NT2/D1 (cell line): ENCODE measurements around the gene LTB4R.

Experiments
- SUZ12 ChIP-seq: IDR thresholded peaks from 2 replicates; pipeline ENCODE4 v1.6.1; 2011; ENCODE audit not compliant: insufficient read length, insufficient read depth; ENCODE audit errors: extremely low read depth
- YY1 ChIP-seq: IDR thresholded peaks from 2 replicates; pipeline ENCODE4 v1.6.1; 2011; ENCODE audit not compliant: insufficient read length, insufficient read depth

DNA sequence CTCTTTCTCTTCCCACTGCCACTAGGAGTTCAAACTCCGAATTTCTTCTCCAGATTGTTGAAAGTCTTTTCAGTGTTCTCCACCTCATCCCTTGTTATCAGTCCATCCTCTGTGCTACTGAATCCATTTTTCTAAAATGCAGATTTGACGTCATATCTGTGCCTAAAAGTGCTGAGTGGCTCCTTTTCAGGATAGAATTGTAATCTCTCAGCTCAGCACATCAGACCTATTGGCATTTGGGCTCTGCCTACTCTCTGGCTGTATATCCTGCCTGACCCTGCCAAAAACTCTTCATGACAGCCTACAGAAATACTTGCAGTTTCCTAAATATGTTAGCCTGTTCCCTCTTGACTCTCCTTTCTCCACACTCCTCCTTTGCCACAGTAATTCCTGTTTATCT lies 38.8 kb upstream of the LTB4R start:
- TF ChIP-seq SUZ12, result no peak
- TF ChIP-seq YY1, result no peak
